Stimulated activated CD8-positive, alpha-beta memory T cell treated with anti-CD3 and anti-CD28 coated beads, Interleukin-7, amount 100 ng/mL, for 48 hours (primary cell): ENCODE results near the gene SPTLC1.

Source experiments
- DNase-seq, 2 donors: peaks; one replicate each; pipeline ENCODE4 v3.0.0-alpha.2; 2020; ENCODE audit warnings: low read depth in 1 of 2; ENCODE audit errors: extremely low read depth in 1 of 2

SPTLC1 gene

GRCh38 chr9:92097997-92098482 lies 17.2 kb downstream of the SPTLC1 start:
- peak in 1 of 2 donors; percentile 58 for DNase-seq

- no peak for DNase-seq
Measured at GRCh38 chr9:92095236-92095635, 20.0 kb downstream of the SPTLC1 start.

GRCh38 chr9:92094655-92095054 lies 20.6 kb downstream of the SPTLC1 start:
- peak in 1 of 2 donors; percentile 47 for DNase-seq

DNA sequence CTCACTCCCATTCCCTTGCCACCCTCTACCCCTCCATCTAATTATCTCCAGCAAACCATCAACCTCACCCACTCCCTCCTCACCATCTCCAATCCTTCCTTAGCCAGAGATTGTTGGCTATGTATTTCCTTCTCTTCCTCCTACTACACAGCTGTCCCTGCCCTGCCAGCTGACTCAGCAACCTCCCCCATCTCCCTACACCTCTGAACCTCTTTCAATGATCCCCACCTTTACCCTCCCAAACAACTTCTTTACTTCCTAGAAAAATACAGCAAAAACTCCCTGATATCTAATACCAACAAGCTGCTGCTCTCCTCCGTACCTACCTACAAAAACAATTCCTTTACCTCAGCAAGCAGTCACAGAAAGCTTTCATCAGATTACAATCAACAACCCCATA lies 37.3 kb downstream of the SPTLC1 start:
- no peak for DNase-seq

DNA sequence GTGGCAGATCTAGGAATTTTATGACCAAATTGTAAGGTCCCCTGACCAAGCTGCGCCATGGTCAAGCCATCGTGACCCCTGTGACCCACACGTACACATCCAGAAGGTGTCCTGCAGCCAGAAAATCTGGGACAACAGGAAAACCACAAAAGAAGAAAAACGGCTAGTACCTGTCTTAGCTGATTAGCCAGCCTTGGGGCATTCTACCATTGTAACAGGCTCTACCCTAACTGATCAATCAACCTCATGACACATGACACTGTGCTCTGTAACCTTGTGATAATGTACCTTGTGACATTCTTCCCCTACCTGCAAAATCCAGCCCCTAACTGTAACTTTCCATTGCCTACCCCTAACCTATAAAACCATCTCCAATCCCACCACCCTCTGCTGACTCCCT lies 43.6 kb downstream of the SPTLC1 start:
- DNase-seq: no peak

DNA sequence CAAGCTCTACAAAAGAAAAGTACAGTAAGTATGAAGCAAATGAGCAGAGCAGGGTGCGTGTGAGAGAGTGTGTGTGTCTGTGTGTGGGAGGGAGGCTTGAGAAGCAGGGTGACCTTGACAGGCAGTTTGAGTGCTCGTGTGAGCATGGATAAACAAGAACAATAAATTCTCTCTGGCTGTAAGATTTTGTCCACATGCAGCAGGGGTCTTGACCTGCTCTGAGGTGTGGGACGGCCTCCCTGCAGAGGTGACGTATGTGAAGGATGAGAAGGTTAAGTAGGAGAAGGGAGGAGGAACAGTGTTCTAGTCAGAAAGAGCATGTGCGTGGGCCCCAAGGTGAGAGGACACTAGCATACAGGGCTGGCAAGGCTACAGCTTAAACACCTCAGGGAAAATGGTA lies 49.0 kb downstream of the SPTLC1 start:
- DNase-seq: no peak

GRCh38 chr9:92064711-92065110 lies 50.5 kb downstream of the SPTLC1 start:
- no peak for DNase-seq

GRCh38 chr9:92061184-92061583 lies 54.0 kb downstream of the SPTLC1 start:
- no peak for DNase-seq

- DNase-seq: no peak
Measured at GRCh38 chr9:92059661-92060060, 55.6 kb downstream of the SPTLC1 start.

- no peak for DNase-seq
Measured at GRCh38 chr9:92058723-92059444, 56.3 kb downstream of the SPTLC1 start.

- DNase-seq: no peak
Measured at GRCh38 chr9:92058026-92058425, 57.2 kb downstream of the SPTLC1 start.

- no peak for DNase-seq
Measured at GRCh38 chr9:92057226-92057625, 58.0 kb downstream of the SPTLC1 start.

DNA sequence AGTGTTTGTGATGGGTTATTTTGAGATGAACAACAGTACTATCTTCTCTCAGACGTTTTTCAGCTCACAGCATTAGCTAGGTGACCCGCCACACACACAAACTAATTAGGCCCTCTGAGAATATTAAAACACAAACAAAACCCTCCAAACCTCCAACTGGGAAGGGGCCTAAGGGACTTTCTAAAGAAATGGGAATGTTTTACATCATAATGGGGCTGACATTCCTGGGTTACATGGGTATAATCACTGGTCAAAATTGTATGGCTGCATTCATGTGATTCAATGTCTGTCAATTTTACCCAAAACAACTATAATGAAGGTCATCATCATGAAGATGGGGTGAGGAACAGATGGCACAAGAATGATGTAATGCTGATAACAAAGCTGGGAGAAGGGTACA lies 59.6 kb downstream of the SPTLC1 start:
- no peak for DNase-seq

- no peak for DNase-seq
Measured at GRCh38 chr9:92048924-92049625, 66.1 kb downstream of the SPTLC1 start.

DNA sequence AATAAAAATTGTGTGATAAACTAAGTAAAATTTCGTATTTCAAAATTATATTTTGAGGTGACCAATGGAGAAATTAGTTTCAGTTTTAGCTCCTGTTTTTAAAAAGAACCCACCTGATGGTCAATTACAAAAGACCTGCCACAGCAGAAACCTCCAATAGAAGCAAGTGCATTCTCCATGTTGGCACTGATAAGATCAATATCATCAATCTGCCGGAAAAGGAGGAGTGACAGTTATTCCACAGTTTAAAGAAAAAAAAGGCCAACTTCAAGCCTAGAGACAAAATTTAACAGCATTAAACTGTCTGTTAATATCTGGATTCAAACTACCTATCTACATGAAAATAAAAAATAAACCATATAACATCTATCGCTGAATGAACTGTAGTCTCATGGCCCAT lies 67.7 kb downstream of the SPTLC1 start:
- no peak for DNase-seq

- DNase-seq: no peak
Measured at GRCh38 chr9:92046676-92047075, 68.5 kb downstream of the SPTLC1 start.

GRCh38 chr9:92044936-92045335 lies 70.3 kb downstream of the SPTLC1 start:
- no peak for DNase-seq

DNA sequence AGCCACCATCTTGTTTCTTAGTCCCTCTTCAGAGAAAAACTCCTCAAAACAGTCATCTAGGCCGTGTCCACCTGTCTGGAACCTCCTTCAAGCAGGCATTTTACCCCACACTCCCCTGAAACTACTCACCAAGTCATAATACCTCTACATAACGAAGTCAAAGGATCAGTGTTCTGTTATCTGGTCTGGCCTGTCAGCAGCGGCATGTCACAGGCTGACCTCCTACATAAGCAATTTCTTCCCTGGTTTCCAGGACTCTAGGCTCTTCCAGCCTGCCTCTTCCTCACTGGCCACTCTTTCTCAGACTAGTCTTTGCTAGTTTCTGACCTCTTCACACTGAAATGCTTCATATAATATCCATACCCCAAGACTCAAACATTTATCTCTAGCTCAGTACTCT lies 72.2 kb downstream of the SPTLC1 start:
- no peak for DNase-seq

DNA sequence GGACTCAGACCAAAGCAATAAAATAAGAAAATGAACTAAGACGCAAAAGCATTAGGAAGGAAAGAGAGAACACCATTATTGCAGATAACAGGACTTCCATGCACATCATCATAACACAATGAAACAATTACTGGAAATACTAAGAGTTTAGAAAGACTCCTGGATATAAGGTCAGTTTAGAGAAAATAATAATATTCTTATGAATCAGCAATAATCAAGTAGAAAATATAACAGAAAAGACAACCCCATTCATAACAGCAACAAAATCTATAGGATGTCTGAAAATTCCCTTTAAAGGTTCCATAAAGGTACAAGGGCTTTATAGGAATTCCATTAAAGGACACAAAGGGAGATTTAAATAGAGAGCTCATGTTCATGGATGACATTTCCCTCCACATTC lies 73.0 kb downstream of the SPTLC1 start:
- no peak for DNase-seq

DNA sequence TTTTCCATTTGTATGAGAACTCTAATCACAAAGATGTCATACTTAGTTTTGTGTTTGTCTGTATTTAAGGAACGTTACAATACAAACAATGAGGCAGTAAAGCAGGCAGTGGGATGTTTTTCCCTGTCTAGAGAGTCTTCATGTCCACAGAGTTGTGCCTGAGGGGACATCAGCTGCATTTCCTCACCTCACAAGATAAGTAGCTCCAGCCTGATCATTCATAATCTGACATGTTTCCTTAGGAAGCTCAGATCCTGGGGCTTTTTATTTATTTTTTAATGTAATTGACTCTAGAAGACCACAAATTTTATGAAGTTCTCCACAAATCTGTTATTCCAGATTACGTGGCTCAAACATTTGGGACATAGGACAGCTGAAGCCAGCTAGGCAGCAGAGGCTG lies 78.5 kb downstream of the SPTLC1 start:
- DNase-seq: no peak

- DNase-seq: no peak
Measured at GRCh38 chr9:92036411-92036746, 78.8 kb downstream of the SPTLC1 start.

DNA sequence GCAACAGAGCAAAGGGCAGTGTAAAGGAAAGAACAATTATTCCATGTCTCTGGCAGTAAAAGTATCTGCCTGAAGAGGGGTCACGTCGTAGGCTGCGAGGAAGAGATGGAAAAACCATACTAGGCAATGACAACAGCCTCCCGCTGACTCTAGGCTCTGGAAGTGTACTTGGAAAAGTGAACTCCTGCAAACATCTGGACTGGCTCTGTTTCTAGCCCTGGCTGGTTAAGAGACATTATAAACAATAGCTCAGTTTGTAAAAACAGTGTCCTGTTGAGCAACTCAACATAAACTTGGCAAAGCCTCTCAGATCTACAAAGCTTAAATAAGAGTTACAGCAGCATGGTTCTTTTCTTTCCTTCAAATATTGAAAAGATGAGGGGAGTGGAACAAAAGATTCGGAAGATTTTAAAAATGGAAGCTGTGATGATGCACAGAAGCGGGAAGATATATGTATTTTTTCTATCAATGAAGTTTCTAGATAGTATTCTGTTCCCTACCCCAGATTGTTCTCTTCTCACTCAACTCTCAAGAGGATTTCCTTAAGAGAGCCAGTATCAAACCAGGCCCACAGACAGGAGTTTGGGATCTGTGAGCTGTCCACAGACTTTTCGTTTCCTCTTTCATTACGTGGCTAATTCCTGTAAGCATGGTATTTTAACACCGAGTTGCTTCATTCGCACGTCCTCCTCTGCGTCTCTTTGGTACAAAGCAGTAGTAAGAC lies 79.4 kb downstream of the SPTLC1 start:
- no peak for DNase-seq
